Heart right ventricle (tissue), 16 donors: Measurements from ENCODE around the gene FAM24B. TPM values are rescaled to one million over a fixed set of nuclear protein-coding genes. Genes with fewer than 3 reads are reported as not detected.

Experiments used
- ATAC-seq, 8 donors: fragments of 200-7000 bp; cut with Tn5 transposase; one replicate each; pipeline ENCODE4 v1.9.1; 2020; ENCODE audit warnings: mild to moderate bottlenecking in 8 of 8, moderate library complexity in 8 of 8, moderate number of reproducible peaks in 1 of 8
- DNase-seq, 2 donors: peaks; one replicate each; pipeline ENCODE4 v3.0.0-alpha.2; 2020
- H3K27ac ChIP-seq, 10 donors: fragments of 200-600 bp; sonication (generic) in 2 of 10; one replicate each; pipeline versions ENCODE4 v1.5.0 to v1.8.0; 2020 to 2022; ENCODE audit warnings: mild to moderate bottlenecking in 3 of 10
- H3K27me3 ChIP-seq, 7 donors: fragments of 200-600 bp; one replicate each; pipeline ENCODE4 v1.8.0; 2021 to 2022; ENCODE audit warnings: mild to moderate bottlenecking in 2 of 7
- H3K36me3 ChIP-seq, 9 donors: fragments of 200-600 bp; sonication (generic) in 1 of 9; one replicate each; pipeline versions ENCODE4 v1.5.0 to v1.8.0; 2020 to 2022; ENCODE audit warnings: mild to moderate bottlenecking in 2 of 9
- H3K4me1 ChIP-seq, 9 donors: fragments of 200-600 bp; sonication (generic) in 1 of 9; one replicate each; pipeline versions ENCODE4 v1.5.0 to v1.8.0; 2020 to 2022; ENCODE audit warnings: mild to moderate bottlenecking in 4 of 9
- H3K4me3 ChIP-seq, 10 donors: fragments of 200-600 bp; sonication (generic) in 2 of 10; one replicate each; pipeline versions ENCODE4 v1.5.0 to v1.8.0; 2020 to 2022; ENCODE audit warnings: mild to moderate bottlenecking in 7 of 10, moderate library complexity in 2 of 10
- H3K9me3 ChIP-seq, 11 donors: fragments of 200-600 bp in 10 of 11; sonication (generic) in 2 of 11; one replicate each; pipeline versions ENCODE4 v1.5.0 to v1.8.0; 2013 to 2022; ENCODE audit warnings: mild to moderate bottlenecking in 2 of 11, control low read depth in 1 of 11, moderate library complexity in 1 of 11
- CTCF ChIP-seq, 9 donors: fragments of 200-600 bp; sonication (generic) in 2 of 9; IDR thresholded peaks; one replicate each; pipeline versions ENCODE4 v1.5.0 to v1.8.0; 2021 to 2022; ENCODE audit warnings: antibody characterized with exemption in 9 of 9, mild to moderate bottlenecking in 5 of 9, moderate library complexity in 1 of 9
- WGBS, 2 donors: extraction: QIAGEN DNeasy Blood & Tissue Kit; methylation state at CpG; one replicate each; pipeline ENCODE4 v1.1.7; 2013; ENCODE audit warnings: inconsistent platforms in 1 of 2; 5-methylcytosine and 5-hydroxymethylcytosine counted together
- intact Hi-C, 10 donors: fragments of 100-400 bp; cut with DNase I; formaldehyde crosslinking; loops; one replicate each; pipeline versions ENCODE4 v1.11.1 to v1.14.2; 2022
- polyA plus RNA-seq, 2 donors: library from polyadenylated mRNA; stranded (reverse); fragments of 200-250 nt; gene quantifications; one replicate each; pipeline ENCODE4 v1.2.3, GENCODE V29; 2013
- total RNA-seq, 10 donors: library from RNA; stranded (reverse); fragmentation: NEBNext Ultra II Directional in 3 of 10; extraction: Animal tissue kit (Norgen Biotek cat#: 25700) in 3 of 10; gene quantifications; one replicate each; pipeline versions ENCODE4 v1.2.1 to v1.2.4, GENCODE V29; 2021 to 2023
- donor health status: Arrhythmogenic right ventricular cardiomyopathy.
- donor health status: ischemic (EF 13 %, LVEDD 7.1; RV severe dilation, severe dysfunction).
- donor health status: healthy with polysubstance abuse.
- donor health status: DM: no; HTN: yes; CAD: no.
- donor health status: DM: no; HTN: no; CAD: no.
- donor health status: ischemic (EF 25% LVEDD 6.9; RV normal size, moderate dysfunction).
- donor health status: ischemic (EF 25% LVEDD 5.7; RV mildly dilated, moderate dysfunction).
- donor health status: healthy.
- donor health status: DM: yes; HTN: yes; CAD: no.
- donor health status: Ischemic cardiomyopathy.
- donor health status: ischemic (EF 35%, LVEDD 5.7; RV mildly dilated, moderate dysfunction).
- donor health status: nonischemic (EF 11% LVEDD 7.7; RV severe dilation, severe dysfunction).
- donor health status: DM: yes; HTN: yes; CAD: no.
- donor health status: PGD.
- donor health status: ischemic (EF 29% LVEDD 5.4; RV normal size, mild dysfunction).
- donor health status: nonischemic (EF 23%, LVEDD 6.1; RV moderate dilation, normal function).

Gene FAM24B
- total and polyA plus RNA-seq, 12 donors: 0.47 to 1.7 (median 0.70) TPM; not detected in 6

- DNase-seq: no peak
- Histone ChIP-seq H3K27me3 (no peaks in the 10 kb centered on the region), H3K9me3 (peaks cover 0 to 15% (median 0%) of the 10 kb centered on the region in 11 donors), H3K4me3 (no peak overlapping the region), H3K4me1 (peaks cover 0 to 3% (median 0%) of the 10 kb centered on the region in 9 donors), H3K27ac (no peak overlapping the region), H3K36me3 (peaks cover 0 to 32% (median 4%) of the 10 kb centered on the region in 9 donors)
- intact Hi-C loops: no loop called here
- TF ChIP-seq CTCF (IDR thresholded peaks at IDR 0.05): no peak
- no peak for ATAC-seq
- 80 to 81% methylated on average over 1 of the region's 1 CpG for WGBS, 2 donors
Measured at GRCh38 chr10:122853665-122854313, 25.6 kb downstream of the FAM24B start.

GRCh38 chr10:122852261-122852660 is 27.1 kb downstream of the FAM24B start:
- intact Hi-C loops: no loop called here
- 88 to 96% methylated on average over 2 of the region's 2 CpGs for WGBS, 2 donors
- H3K27me3 ChIP-seq: no peaks in the 10 kb centered on the region
- H3K4me1 ChIP-seq: peaks cover 0 to 3% (median 0%) of the 10 kb centered on the region in 9 donors
- H3K9me3 ChIP-seq: peaks cover 0 to 15% (median 0%) of the 10 kb centered on the region in 11 donors
- H3K36me3 ChIP-seq: peaks cover 0 to 32% (median 4%) of the 10 kb centered on the region in 9 donors
- no peak for DNase-seq
- no peak for TF ChIP-seq CTCF (IDR thresholded peaks at IDR 0.05)
- ATAC-seq: no peak
- no peak overlapping the region for H3K4me3 ChIP-seq
- H3K27ac ChIP-seq: no peak overlapping the region

- Histone ChIP-seq H3K27me3 (no peaks in the 10 kb centered on the region), H3K4me1 (peaks cover 0 to 3% (median 0%) of the 10 kb centered on the region in 9 donors), H3K4me3 (no peak overlapping the region), H3K36me3 (peaks cover 0 to 32% (median 5%) of the 10 kb centered on the region in 9 donors), H3K27ac (no peak overlapping the region), H3K9me3 (peaks cover 0 to 15% (median 0%) of the 10 kb centered on the region in 11 donors)
- TF ChIP-seq CTCF (IDR thresholded peaks at IDR 0.05): no peak
- WGBS, 2 donors: 76 to 78% methylated on average over 5 of the region's 5 CpGs
- DNase-seq: no peak
- no peak for ATAC-seq
- intact Hi-C loops: no loop called here
Measured at GRCh38 chr10:122850705-122851640, 28.4 kb downstream of the FAM24B start.

- TF ChIP-seq CTCF (IDR thresholded peaks at IDR 0.05): no peak
- no peak overlapping the region for H3K4me3 ChIP-seq
- ATAC-seq: no peak
- peaks cover 0 to 31% (median 6%) of the 10 kb centered on the region in 9 donors for H3K36me3 ChIP-seq
- peaks cover 0 to 3% (median 0%) of the 10 kb centered on the region in 9 donors for H3K4me1 ChIP-seq
- H3K27me3 ChIP-seq: no peaks in the 10 kb centered on the region
- peaks cover 0 to 15% (median 0%) of the 10 kb centered on the region in 11 donors for H3K9me3 ChIP-seq
- no peak for DNase-seq
- WGBS, 2 donors: 75% methylated on average over 12 of the region's 12 CpGs
- H3K27ac ChIP-seq: no peak overlapping the region
- intact Hi-C loops: no loop called here
Measured at GRCh38 chr10:122849900-122850605, 29.3 kb downstream of the FAM24B start.
